ENCODE data around the gene PAX4.

- TF ChIP-seq EGR1 (IDR thresholded peaks at IDR 0.05) (no peak), EP300 (IDR thresholded peaks at IDR 0.05; ENCODE audit: borderline replicate concordance) (no peak), ZBTB7A (IDR thresholded peaks at IDR 0.05; ENCODE audit: low read depth) (no peak), TAF1 (IDR thresholded peaks at IDR 0.05; ENCODE audit: low read depth) (no peak), NFIC (IDR thresholded peaks at IDR 0.05) (no peak), MAX (IDR thresholded peaks at IDR 0.05) (no peak), FOXM1 (IDR thresholded peaks at IDR 0.05; ENCODE audit: borderline replicate concordance, low read depth) (no peak), REST (IDR thresholded peaks at IDR 0.05; ENCODE audit: low read depth) (no peak)
Observed at GRCh38 chr7:127591189-127591588, 26.8 kb downstream of the PAX4 start.
